GM20000 (cell line): ENCODE measurements around the gene GPBAR1.

Experiments
- DNase-seq: peaks from one replicate; pipeline ENCODE4 v3.0.0; 2012; ENCODE audit warnings: low spot score
- CTCF ChIP-seq: IDR thresholded peaks from 2 replicates; pipeline ENCODE4 v1.5.1; 2012; ENCODE audit warnings: mild to moderate bottlenecking, control low read depth; ENCODE audit errors: extremely low read depth, missing control alignments

Gene GPBAR1

GRCh38 chr2:218229851-218230250 lies 31.0 kb upstream of the GPBAR1 start:
- no peak for TF ChIP-seq CTCF
- DNase-seq, result no peak

GRCh38 chr2:218230882-218231281 lies 29.9 kb upstream of the GPBAR1 start:
- DNase-seq, result peak; percentile 18
- TF ChIP-seq CTCF, result no peak

- no peak for DNase-seq
- no peak for TF ChIP-seq CTCF
These were observed 27.3 kb upstream of the GPBAR1 start for GRCh38 chr2:218233543-218233942.

- no peak for DNase-seq
- no peak for TF ChIP-seq CTCF
These were observed 26.3 kb upstream of the GPBAR1 start for GRCh38 chr2:218234521-218234920.

- no peak for DNase-seq
- TF ChIP-seq CTCF, result no peak
These were observed 25.8 kb upstream of the GPBAR1 start for GRCh38 chr2:218235017-218235416.

- DNase-seq, result no peak
- TF ChIP-seq CTCF, result no peak
These were observed 24.0 kb upstream of the GPBAR1 start for GRCh38 chr2:218236829-218237228.

GRCh38 chr2:218238887-218239286 lies 21.9 kb upstream of the GPBAR1 start:
- no peak for DNase-seq
- TF ChIP-seq CTCF, result no peak
